Karpas-422 (cell line): ENCODE data around the gene ASB9. TPM values are rescaled to one million over a fixed set of nuclear protein-coding genes. Genes with fewer than 3 reads are reported as not detected.

ENCODE experiments used
- DNase-seq: peaks from one replicate; pipeline ENCODE4 v3.0.0-alpha.2; 2015
- H2AFZ ChIP-seq: fragments of 200-600 bp; sonication (generic); 2 replicates; pipeline ENCODE4 v1.6.1; 2014; ENCODE audit warnings: antibody characterized with exemption, low read length, mixed read lengths
- H3K27ac ChIP-seq: fragments of 200-600 bp; sonication (generic); 2 replicates; pipeline ENCODE4 v1.5.1; 2014; ENCODE audit warnings: mild to moderate bottlenecking, low read length, moderate library complexity
- H3K27me3 ChIP-seq: fragments of 200-600 bp; sonication (generic); 2 replicates; pipeline ENCODE4 v1.6.1; 2014; ENCODE audit warnings: low read length, mixed read lengths
- H3K36me3 ChIP-seq: fragments of 200-600 bp; sonication (generic); 2 replicates; pipeline ENCODE4 v1.6.1; 2014; ENCODE audit warnings: low read length, mixed read lengths; ENCODE audit not compliant: insufficient read depth
- H3K4me1 ChIP-seq: fragments of 200-600 bp; sonication (generic); 2 replicates; pipeline ENCODE4 v1.6.1; 2014; ENCODE audit warnings: mild to moderate bottlenecking, low read length, mixed read lengths
- H3K4me2 ChIP-seq: fragments of 200-600 bp; sonication (generic); 2 replicates; pipeline ENCODE4 v1.6.1; 2014; ENCODE audit warnings: low read length, low read depth, mild to moderate bottlenecking; ENCODE audit not compliant: poor library complexity, severe bottlenecking
- H3K4me3 ChIP-seq: fragments of 200-600 bp; sonication (generic); 2 replicates; pipeline ENCODE4 v1.5.1; 2014; ENCODE audit warnings: mild to moderate bottlenecking, antibody characterized with exemption, low read length, mixed read lengths
- H3K79me2 ChIP-seq: fragments of 200-600 bp; sonication (generic); 2 replicates; pipeline ENCODE4 v1.6.1; 2014; ENCODE audit warnings: mild to moderate bottlenecking, low read length, mixed read lengths
- H3K9ac ChIP-seq: fragments of 200-600 bp; sonication (generic); 2 replicates; pipeline ENCODE4 v1.6.0; 2014; ENCODE audit warnings: low read length
- H3K9me2 ChIP-seq: fragments of 200-600 bp; sonication (generic), shearing (Covaris generic); replicated peaks from 2 replicates; pipeline ENCODE4 v1.6.0; 2014; ENCODE audit warnings: mild to moderate bottlenecking, low read length, moderate library complexity; ENCODE audit not compliant: insufficient read depth
- H3K9me3 ChIP-seq: fragments of 300-700, 200-600 bp; sonication (generic); 2 replicates; pipeline ENCODE4 v1.6.1; 2014; ENCODE audit warnings: low read length, mixed read lengths
- H4K20me1 ChIP-seq: fragments of 200-600 bp; sonication (generic); 2 replicates; pipeline ENCODE4 v1.6.1; 2014; ENCODE audit warnings: mild to moderate bottlenecking, antibody characterized with exemption, low read length, low read depth; ENCODE audit not compliant: insufficient read depth
- total RNA-seq: library from RNA; depleted of rRNA; stranded (reverse); fragments of >200 nt; shearing (Covaris generic); gene quantifications from 2 replicates; pipeline ENCODE4 v1.2.3, GENCODE V29; 2014; ENCODE audit warnings: low replicate concordance

ASB9 gene
- total RNA-seq, 1 experiment from 2014 or later: not detected

DNA sequence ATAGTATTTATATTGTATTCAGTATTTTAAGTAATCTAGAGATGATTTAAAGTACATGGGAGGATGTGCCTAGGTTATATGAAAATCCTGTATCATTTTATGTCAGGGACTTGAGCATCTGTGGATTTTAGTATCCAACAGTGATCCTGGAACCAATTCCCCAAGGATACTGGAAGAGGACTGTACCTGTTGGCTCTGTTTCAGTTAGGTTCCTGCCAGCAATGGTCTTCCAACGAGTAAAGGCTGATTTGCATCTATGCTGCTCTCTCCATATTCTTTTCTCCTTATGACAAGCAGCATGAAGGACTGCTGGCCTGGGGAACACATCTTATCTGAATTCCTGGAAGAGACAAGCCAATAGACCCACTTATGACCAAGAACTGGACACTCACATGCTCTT is 34.9 kb downstream of the ASB9 start:
- Histone ChIP-seq H3K9me2 (no peaks in the 10 kb centered on the region), H2AFZ (no peak overlapping the region), H4K20me1 (no peaks in the 10 kb centered on the region), H3K4me1 (no peaks in the 10 kb centered on the region), H3K79me2 (no peaks in the 10 kb centered on the region), H3K9me3 (no peaks in the 10 kb centered on the region), H3K27me3 (no peaks in the 10 kb centered on the region), H3K27ac (no peak overlapping the region), H3K4me3 (no peak overlapping the region), H3K9ac (no peak overlapping the region), H3K36me3 (no peaks in the 10 kb centered on the region), H3K4me2 (no peak overlapping the region)
- DNase-seq: no peak

DNA sequence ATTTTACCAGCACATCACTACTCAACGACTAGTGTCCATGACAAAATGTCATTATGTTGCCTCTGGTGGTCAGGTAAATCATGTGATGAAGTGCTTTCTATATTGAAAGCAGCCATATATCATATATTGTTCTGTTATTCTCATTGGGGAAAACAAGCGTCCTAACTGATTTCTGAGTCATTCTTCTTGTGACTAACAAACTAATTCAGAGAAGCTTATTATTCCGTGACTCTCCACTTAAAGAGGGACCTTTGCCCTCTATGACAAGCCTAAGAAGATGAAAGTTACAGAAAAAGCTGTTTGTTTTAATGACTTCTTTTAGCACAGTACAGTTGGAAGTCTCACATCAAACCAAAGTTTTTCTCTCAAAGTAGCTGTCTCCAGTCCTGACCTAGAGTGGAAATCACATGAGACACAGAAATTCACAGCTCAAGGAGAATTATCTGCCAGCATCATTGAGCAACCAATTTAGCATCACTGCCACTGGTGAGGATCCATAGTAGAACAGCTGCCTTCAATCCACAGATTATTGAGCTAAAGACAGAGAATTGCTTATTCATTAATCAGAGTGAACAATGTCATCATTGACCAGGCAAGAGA is 36.4 kb downstream of the ASB9 start:
- Histone ChIP-seq H3K9me3 (no peaks in the 10 kb centered on the region), H3K4me2 (no peak overlapping the region), H3K4me1 (no peaks in the 10 kb centered on the region), H3K4me3 (no peak overlapping the region), H3K79me2 (no peaks in the 10 kb centered on the region), H3K36me3 (no peaks in the 10 kb centered on the region), H3K9me2 (no peaks in the 10 kb centered on the region), H2AFZ (no peak overlapping the region), H3K27me3 (no peaks in the 10 kb centered on the region), H3K9ac (no peak overlapping the region), H4K20me1 (no peaks in the 10 kb centered on the region), H3K27ac (no peak overlapping the region)
- no peak for DNase-seq

DNA sequence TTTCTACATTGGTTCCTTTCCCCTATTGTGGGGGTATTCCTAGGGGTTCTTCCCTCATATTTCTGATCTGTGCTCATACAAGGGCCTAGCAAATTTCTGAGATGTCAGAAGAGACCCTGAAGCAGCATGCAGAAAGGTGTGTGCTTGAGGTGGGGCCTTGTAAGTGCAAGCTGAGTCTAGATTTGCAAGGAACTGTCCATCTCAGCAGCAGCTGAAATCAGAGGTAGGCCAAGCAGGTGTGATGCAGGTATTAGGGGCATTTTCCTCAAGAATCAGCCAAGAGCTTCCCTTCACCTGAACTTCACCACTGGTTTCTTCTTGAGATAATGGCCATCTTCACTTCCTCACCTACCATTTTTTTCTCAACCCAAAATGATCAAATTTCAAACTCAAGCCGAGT is 45.1 kb downstream of the ASB9 start:
- Histone ChIP-seq H3K4me1 (no peaks in the 10 kb centered on the region), H3K4me2 (no peak overlapping the region), H3K36me3 (no peaks in the 10 kb centered on the region), H4K20me1 (no peaks in the 10 kb centered on the region), H3K79me2 (no peaks in the 10 kb centered on the region), H3K27ac (no peak overlapping the region), H3K9ac (no peak overlapping the region), H3K9me3 (no peaks in the 10 kb centered on the region), H2AFZ (no peak overlapping the region), H3K4me3 (no peak overlapping the region), H3K27me3 (no peaks in the 10 kb centered on the region), H3K9me2 (no peaks in the 10 kb centered on the region)
- DNase-seq: no peak

DNA sequence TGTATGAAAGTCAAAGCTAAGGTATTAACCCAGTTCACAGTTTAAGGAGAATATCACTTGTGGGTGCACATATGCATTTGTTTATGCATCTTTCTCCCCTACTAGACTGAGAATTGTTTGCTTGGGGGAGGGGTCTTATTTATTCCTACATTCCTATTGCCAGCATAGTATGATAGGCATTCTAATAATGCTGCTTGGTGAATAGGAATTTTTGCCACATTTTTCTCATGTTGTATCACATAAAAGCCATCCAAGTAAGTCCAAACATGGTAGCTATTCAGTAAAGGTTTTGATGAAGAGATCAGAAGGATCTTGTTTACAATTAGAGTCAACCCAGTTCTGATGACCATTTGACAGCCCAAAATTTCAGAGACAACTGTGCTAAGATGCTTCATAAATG is 48.6 kb downstream of the ASB9 start:
- H3K4me1 ChIP-seq: no peaks in the 10 kb centered on the region
- no peaks in the 10 kb centered on the region for H3K79me2 ChIP-seq
- no peaks in the 10 kb centered on the region for H3K27me3 ChIP-seq
- H3K4me3 ChIP-seq: no peak overlapping the region
- H3K9ac ChIP-seq: no peak overlapping the region
- H4K20me1 ChIP-seq: no peaks in the 10 kb centered on the region
- no peaks in the 10 kb centered on the region for H3K9me3 ChIP-seq
- DNase-seq: no peak
- H3K27ac ChIP-seq: no peak overlapping the region
- H3K36me3 ChIP-seq: no peaks in the 10 kb centered on the region
- H3K9me2 ChIP-seq: no peaks in the 10 kb centered on the region
- no peak overlapping the region for H2AFZ ChIP-seq
- no peak overlapping the region for H3K4me2 ChIP-seq

DNA sequence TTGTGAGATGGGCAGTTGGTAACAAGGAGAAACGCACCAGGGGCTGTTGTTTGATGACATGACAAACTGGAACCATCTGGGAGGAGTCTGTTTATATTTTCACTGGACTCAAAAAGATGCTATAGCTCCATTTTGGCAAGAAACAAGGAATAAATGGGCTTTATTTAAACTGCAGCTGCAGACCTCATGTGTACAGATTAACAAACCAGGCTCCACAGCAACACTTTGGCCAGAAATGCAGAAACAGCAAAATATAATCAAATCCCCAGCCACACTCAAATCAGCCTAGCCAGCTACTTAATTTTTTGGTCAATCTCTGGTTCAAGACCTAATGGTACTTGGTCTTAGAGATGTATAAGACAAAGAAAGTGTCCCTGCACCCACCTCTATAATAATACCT is 52.7 kb downstream of the ASB9 start:
- no peaks in the 10 kb centered on the region for H3K36me3 ChIP-seq
- H3K27ac ChIP-seq: no peak overlapping the region
- H3K9ac ChIP-seq: no peak overlapping the region
- H3K4me3 ChIP-seq: no peak overlapping the region
- H3K9me2 ChIP-seq: no peaks in the 10 kb centered on the region
- DNase-seq: no peak
- H4K20me1 ChIP-seq: no peaks in the 10 kb centered on the region
- no peak overlapping the region for H2AFZ ChIP-seq
- no peaks in the 10 kb centered on the region; the same call in 1 of the 2 replicates for H3K27me3 ChIP-seq
- no peak overlapping the region for H3K4me2 ChIP-seq
- no peaks in the 10 kb centered on the region for H3K79me2 ChIP-seq
- H3K9me3 ChIP-seq: no peaks in the 10 kb centered on the region
- no peaks in the 10 kb centered on the region for H3K4me1 ChIP-seq

DNA sequence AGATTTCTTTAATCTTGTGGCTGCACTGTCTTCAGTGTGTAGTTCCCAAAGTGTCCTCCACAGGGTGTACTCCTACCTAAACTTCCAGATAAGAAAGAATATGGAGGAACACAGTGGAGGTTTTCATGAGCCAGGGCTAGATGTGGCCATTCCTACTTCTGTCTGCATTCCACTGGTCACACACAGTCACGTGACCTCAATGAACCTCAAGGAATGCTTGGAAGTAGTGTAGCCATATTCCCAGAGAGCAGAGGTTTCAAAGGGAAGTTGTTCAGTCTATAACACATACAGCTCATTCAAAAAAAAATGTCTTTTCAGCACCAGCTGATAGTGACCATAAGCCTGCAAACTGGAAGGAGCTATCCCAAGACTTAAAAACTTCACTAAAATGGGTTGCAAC is 53.6 kb downstream of the ASB9 start:
- DNase-seq: no peak
- H3K36me3 ChIP-seq: no peaks in the 10 kb centered on the region
- no peaks in the 10 kb centered on the region for H3K9me2 ChIP-seq
- no peak overlapping the region for H3K27ac ChIP-seq
- H3K9me3 ChIP-seq: no peaks in the 10 kb centered on the region
- H3K9ac ChIP-seq: no peak overlapping the region
- H3K79me2 ChIP-seq: no peaks in the 10 kb centered on the region
- H3K4me2 ChIP-seq: no peak overlapping the region
- no peaks in the 10 kb centered on the region for H4K20me1 ChIP-seq
- H3K4me1 ChIP-seq: no peaks in the 10 kb centered on the region
- H3K4me3 ChIP-seq: no peak overlapping the region
- H3K27me3 ChIP-seq: no peaks in the 10 kb centered on the region; the same call in 1 of the 2 replicates
- H2AFZ ChIP-seq: no peak overlapping the region

DNA sequence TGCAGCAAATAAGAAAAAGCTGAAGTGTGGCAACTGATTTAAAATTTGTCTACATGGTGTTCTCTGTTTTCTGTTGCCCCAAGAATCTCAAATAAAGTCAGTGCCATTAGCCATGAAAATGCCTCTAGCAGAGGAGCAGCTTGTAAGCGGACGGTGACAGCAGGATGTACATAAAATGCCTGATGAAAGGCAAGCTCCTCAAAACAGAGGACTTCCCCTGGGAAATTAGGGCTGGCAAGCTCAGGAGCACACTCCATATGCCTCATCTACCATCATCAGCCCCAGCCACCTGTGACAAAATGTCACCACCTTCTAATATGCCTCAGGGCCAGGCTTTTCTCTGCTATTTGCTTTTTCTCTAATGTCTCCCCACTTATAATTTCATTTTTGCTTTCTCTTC is 54.5 kb downstream of the ASB9 start:
- no peaks in the 10 kb centered on the region for H4K20me1 ChIP-seq
- H3K36me3 ChIP-seq: no peaks in the 10 kb centered on the region
- H3K9me3 ChIP-seq: no peaks in the 10 kb centered on the region
- no peak overlapping the region for H3K4me2 ChIP-seq
- no peaks in the 10 kb centered on the region for H3K79me2 ChIP-seq
- H3K4me3 ChIP-seq: no peak overlapping the region
- H2AFZ ChIP-seq: no peak overlapping the region
- no peaks in the 10 kb centered on the region for H3K9me2 ChIP-seq
- H3K4me1 ChIP-seq: no peaks in the 10 kb centered on the region
- H3K9ac ChIP-seq: no peak overlapping the region
- DNase-seq: no peak
- no peaks in the 10 kb centered on the region; the same call in 1 of the 2 replicates for H3K27me3 ChIP-seq
- H3K27ac ChIP-seq: no peak overlapping the region

DNA sequence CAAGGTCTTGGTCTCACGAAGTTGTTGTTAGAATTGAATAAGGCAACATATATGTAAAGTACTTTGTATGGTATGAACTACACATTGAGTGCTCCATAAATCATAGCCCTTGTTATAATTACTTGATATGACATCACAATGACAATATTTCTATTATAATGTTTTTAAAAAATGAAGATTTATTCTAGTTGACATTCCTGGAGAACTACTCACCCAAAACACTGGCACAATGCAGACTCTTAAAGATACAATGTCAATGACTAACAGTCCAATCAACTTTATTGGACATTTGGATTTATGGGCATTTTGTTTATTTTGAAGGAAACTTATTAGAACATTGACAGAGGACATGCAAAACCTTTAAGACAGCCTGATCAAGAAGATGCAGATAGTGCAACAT is 55.3 kb downstream of the ASB9 start:
- H3K4me2 ChIP-seq: no peak overlapping the region
- H3K27me3 ChIP-seq: no peaks in the 10 kb centered on the region; the same call in 1 of the 2 replicates

DNA sequence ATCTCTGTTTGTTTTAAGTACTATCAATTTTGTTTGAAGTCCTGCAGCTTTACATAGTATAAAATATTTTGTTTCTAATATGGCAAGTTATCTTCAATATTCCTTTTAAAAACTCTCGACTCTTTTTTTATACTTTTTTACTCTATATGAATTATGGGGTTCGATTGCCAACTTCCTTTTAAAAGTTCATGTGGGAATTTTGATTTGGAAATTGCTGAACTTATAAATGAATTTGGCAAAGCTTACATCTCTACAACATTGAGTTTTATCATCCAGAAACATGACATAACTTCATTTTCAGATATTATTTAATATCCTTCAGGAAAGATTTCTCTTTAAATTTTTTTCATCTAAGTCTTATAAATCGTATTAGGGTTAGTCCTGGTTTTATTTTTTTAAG is 60.8 kb downstream of the ASB9 start:
- no peak overlapping the region for H3K9ac ChIP-seq
- no peak overlapping the region for H3K4me3 ChIP-seq
- no peaks in the 10 kb centered on the region for H3K79me2 ChIP-seq
- no peaks in the 10 kb centered on the region for H3K36me3 ChIP-seq
- H3K4me2 ChIP-seq: no peak overlapping the region
- no peak overlapping the region for H2AFZ ChIP-seq
- H4K20me1 ChIP-seq: no peaks in the 10 kb centered on the region
- no peaks in the 10 kb centered on the region; the same call in 1 of the 2 replicates for H3K27me3 ChIP-seq
- H3K4me1 ChIP-seq: no peaks in the 10 kb centered on the region
- H3K9me3 ChIP-seq: no peaks in the 10 kb centered on the region
- H3K27ac ChIP-seq: no peak overlapping the region
- no peaks in the 10 kb centered on the region for H3K9me2 ChIP-seq
- DNase-seq: no peak

More for the DNA sequence above, 55.3 kb downstream of the ASB9 start:
- Histone ChIP-seq H2AFZ (no peak overlapping the region), H3K9me3 (no peaks in the 10 kb centered on the region), H4K20me1 (no peaks in the 10 kb centered on the region), H3K27ac (no peak overlapping the region), H3K79me2 (no peaks in the 10 kb centered on the region), H3K9me2 (no peaks in the 10 kb centered on the region), H3K36me3 (no peaks in the 10 kb centered on the region), H3K4me1 (no peaks in the 10 kb centered on the region), H3K9ac (no peak overlapping the region), H3K4me3 (no peak overlapping the region)
- DNase-seq: no peak
